H9 (cell line): ENCODE measurements around the gene F13A1. TPM values are rescaled to one million over a fixed set of nuclear protein-coding genes. Genes with fewer than 3 reads are reported as not detected.

Experiments used
- DNase-seq: peaks from one replicate; pipeline ENCODE4 v3.0.0-alpha.2; 2017
- H2AFZ ChIP-seq: one replicate; pipeline ENCODE4 v1.6.1; 2013; ENCODE audit warnings: mild to moderate bottlenecking, low read length, control low read depth, moderate library complexity
- H2AK5ac ChIP-seq: 2 replicates; pipeline ENCODE4 v1.6.1; 2013; ENCODE audit warnings: low read length, control low read depth, mixed read lengths; ENCODE audit not compliant: insufficient read length
- H2BK120ac ChIP-seq: one replicate; pipeline ENCODE4 v1.6.1; 2013; ENCODE audit warnings: low read depth, mild to moderate bottlenecking, low read length, control low read depth, inconsistent platforms; ENCODE audit not compliant: poor library complexity, severe bottlenecking
- H2BK12ac ChIP-seq: 2 replicates; pipeline ENCODE4 v1.6.1; 2013; ENCODE audit warnings: low read length, control low read depth, mixed read lengths, low read depth; ENCODE audit not compliant: insufficient read length
- H2BK15ac ChIP-seq: 2 replicates; pipeline ENCODE4 v1.6.1; 2013; ENCODE audit warnings: low read depth, low read length, control low read depth
- H2BK20ac ChIP-seq: one replicate; pipeline ENCODE4 v1.6.1; 2013; ENCODE audit warnings: low read depth, mild to moderate bottlenecking, low read length, control low read depth, inconsistent platforms; ENCODE audit not compliant: poor library complexity, severe bottlenecking
- H2BK5ac ChIP-seq: 2 replicates; pipeline ENCODE4 v1.6.1; 2013; ENCODE audit warnings: low read length, control low read depth, mixed read lengths; ENCODE audit not compliant: insufficient read length
- H3K14ac ChIP-seq: 2 replicates; pipeline ENCODE4 v1.6.1; 2013; ENCODE audit warnings: low read length, control low read depth; ENCODE audit not compliant: insufficient read depth
- H3K18ac ChIP-seq: 2 replicates; pipeline ENCODE4 v1.6.1; 2013; ENCODE audit warnings: low read depth, mild to moderate bottlenecking, mixed read lengths, low read length, control low read depth; ENCODE audit not compliant: insufficient read length
- H3K23ac ChIP-seq: 2 replicates; pipeline ENCODE4 v1.6.1; 2013; ENCODE audit warnings: low read length, control low read depth, mixed read lengths, low read depth; ENCODE audit not compliant: insufficient read length
- H3K23me2 ChIP-seq: 2 replicates; pipeline ENCODE4 v1.6.1; 2013; ENCODE audit warnings: low read depth, mild to moderate bottlenecking, mixed read lengths, low read length, control low read depth; ENCODE audit not compliant: insufficient read length, poor library complexity, severe bottlenecking
- H3K27ac ChIP-seq: 2 replicates; pipeline ENCODE4 v1.5.1; 2013; ENCODE audit warnings: low read length, control low read depth, mixed read lengths, low read depth; ENCODE audit not compliant: insufficient read length
- H3K27me3 ChIP-seq: 2 replicates; pipeline ENCODE4 v1.6.1; 2013; ENCODE audit warnings: low read length, control low read depth, inconsistent platforms; ENCODE audit not compliant: insufficient read depth
- H3K4ac ChIP-seq: 2 replicates; pipeline ENCODE4 v1.6.1; 2013; ENCODE audit warnings: low read depth, mild to moderate bottlenecking, control low read depth, inconsistent platforms, low read length, moderate library complexity
- H3K4me1 ChIP-seq: 2 replicates; pipeline ENCODE4 v1.6.1; 2013; ENCODE audit warnings: low read length, control low read depth, inconsistent platforms; ENCODE audit not compliant: insufficient read depth
- H3K4me2 ChIP-seq: 2 replicates; pipeline ENCODE4 v1.6.1; 2013; ENCODE audit warnings: low read length, control low read depth, mixed read lengths; ENCODE audit not compliant: insufficient read length, insufficient read depth
- H3K56ac ChIP-seq: 2 replicates; pipeline ENCODE4 v1.6.1; 2013; ENCODE audit warnings: low read depth, mild to moderate bottlenecking, mixed read lengths, low read length, control low read depth; ENCODE audit not compliant: insufficient read length
- H3K79me1 ChIP-seq: 2 replicates; pipeline ENCODE4 v1.6.1; 2013; ENCODE audit warnings: low read depth, mild to moderate bottlenecking, moderate library complexity, low read length, control low read depth, inconsistent platforms; ENCODE audit not compliant: insufficient read depth, poor library complexity, severe bottlenecking
- H3K79me2 ChIP-seq: 2 replicates; pipeline ENCODE4 v1.6.1; 2013; ENCODE audit warnings: low read length, control low read depth, inconsistent platforms; ENCODE audit not compliant: insufficient read depth
- H3K9ac ChIP-seq: 2 replicates; pipeline ENCODE4 v1.6.1; 2013; ENCODE audit warnings: low read length, control low read depth, mixed read lengths; ENCODE audit not compliant: insufficient read length; ENCODE audit errors: extremely low read depth
- H3K9me3 ChIP-seq: one replicate; pipeline ENCODE4 v1.6.1; 2013; ENCODE audit warnings: low read depth, low read length, inconsistent platforms; ENCODE audit not compliant: control insufficient read depth
- H3T11ph ChIP-seq: one replicate; pipeline ENCODE4 v1.6.1; 2013; ENCODE audit warnings: mild to moderate bottlenecking, low read length, control low read depth, inconsistent platforms
- H4K20me1 ChIP-seq: one replicate; pipeline ENCODE4 v1.6.1; 2013; ENCODE audit not compliant: control insufficient read depth, insufficient read length, insufficient read depth
- H4K5ac ChIP-seq: 2 replicates; pipeline ENCODE4 v1.6.1; 2013; ENCODE audit warnings: low read depth, mild to moderate bottlenecking, mixed read lengths, low read length, control low read depth; ENCODE audit not compliant: insufficient read length
- H4K8ac ChIP-seq: replicated peaks from 2 replicates; pipeline ENCODE4 v1.6.1; 2013; ENCODE audit warnings: low read length, control low read depth, mixed read lengths, low read depth; ENCODE audit not compliant: insufficient read length
- H4K91ac ChIP-seq: 2 replicates; pipeline ENCODE4 v1.6.1; 2013; ENCODE audit warnings: low read depth, mild to moderate bottlenecking, moderate library complexity, mixed read lengths, low read length, control low read depth; ENCODE audit not compliant: insufficient read length
- H3K27ac Mint-ChIP-seq, 3 experiments: 2 replicates in 2 of 3; 3 replicates in 1 of 3; pipeline ENCODE4 v1.8.0; 2020 to 2021; ENCODE audit warnings: mixed read lengths in 3 of 3, mild to moderate bottlenecking in 1 of 3, moderate library complexity in 1 of 3
- H3K27me3 Mint-ChIP-seq: 2 replicates; pipeline ENCODE4 v1.8.0; 2021; ENCODE audit warnings: low read depth, mild to moderate bottlenecking, moderate library complexity, mixed read lengths
- H3K36me3 Mint-ChIP-seq, 3 experiments: 2 replicates in 2 of 3; 3 replicates in 1 of 3; pipeline ENCODE4 v1.8.0; 2020 to 2021; ENCODE audit warnings: low read depth in 3 of 3, mixed read lengths in 3 of 3; ENCODE audit not compliant: insufficient read depth in 1 of 3
- H3K4me1 Mint-ChIP-seq, 2 experiments: 2 replicates each; pipeline ENCODE4 v1.8.0; 2020; ENCODE audit warnings: mixed read lengths in 2 of 2
- H3K4me3 Mint-ChIP-seq, 2 experiments: 2 replicates in 1 of 2; 3 replicates in 1 of 2; pipeline ENCODE4 v1.8.0; 2020 to 2021; ENCODE audit warnings: mild to moderate bottlenecking in 2 of 2, mixed read lengths in 2 of 2, moderate library complexity in 1 of 2
- H3K9me3 Mint-ChIP-seq, 2 experiments: 2 replicates in 1 of 2; 3 replicates in 1 of 2; pipeline ENCODE4 v1.8.0; 2020; ENCODE audit warnings: mild to moderate bottlenecking in 2 of 2, mixed read lengths in 2 of 2, moderate library complexity in 1 of 2
- WGBS: extraction: QIAGEN DNeasy Blood & Tissue Kit; methylation state at CpG from one replicate; pipeline ENCODE4 v1.1.7; 2013; ENCODE audit warnings: missing lambda C conversion rate, low lambda C conversion rate, mixed read lengths; ENCODE audit not compliant: insufficient read length; ENCODE audit errors: extremely low coverage; 5-methylcytosine and 5-hydroxymethylcytosine counted together
- total RNA-seq: library from RNA; stranded (reverse); gene quantifications from 2 replicates; pipeline ENCODE4 v1.2.1, GENCODE V29; 2021
- TF ChIP-seq, protein P1 (sequence below): fragments of 200-600 bp; sonication (generic); conservative IDR thresholded peaks from 3 replicates; pipeline ENCODE4 v1.8.0; 2021; ENCODE audit warnings: antibody characterized with exemption, mild to moderate bottlenecking

Gene F13A1
- total RNA-seq, 1 experiment from 2014 or later = 0.15 TPM

DNA sequence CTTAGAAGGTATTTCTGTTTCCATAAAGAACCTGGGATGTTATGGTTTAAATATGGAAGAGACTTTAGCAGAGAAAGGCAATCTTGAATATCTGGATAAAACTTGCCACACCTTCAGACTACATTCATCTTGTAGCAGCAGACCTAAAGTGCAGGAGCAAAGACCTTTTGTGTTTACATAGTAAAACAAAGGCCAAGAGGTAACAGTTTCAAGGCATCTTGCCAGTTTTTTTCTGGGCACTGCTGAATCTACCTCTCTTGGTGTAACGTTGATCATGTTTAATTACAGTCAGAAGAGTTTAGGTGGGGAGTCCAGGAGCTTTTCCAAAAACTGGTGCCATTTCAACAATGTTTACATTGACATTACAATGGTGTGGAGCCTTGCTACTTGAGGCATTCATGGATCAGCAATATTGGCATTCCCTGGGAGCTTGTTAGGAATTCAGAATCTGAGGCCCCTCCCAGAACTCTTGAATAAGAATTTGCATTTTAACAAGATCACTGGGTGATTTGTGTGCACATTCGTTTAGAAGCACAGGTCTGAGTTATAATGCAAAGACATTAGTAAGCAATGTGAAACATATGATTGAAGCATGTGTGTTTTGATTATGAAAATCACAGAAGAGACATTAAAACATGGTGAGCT is 94.5 kb downstream of the F13A1 start:
- no peak overlapping the region for H2BK120ac ChIP-seq
- H2BK5ac ChIP-seq = no peak overlapping the region
- H3K4ac ChIP-seq = no peak overlapping the region
- H3K36me3 Mint-ChIP-seq = no peaks in the 10 kb centered on the region
- H3K23ac ChIP-seq = no peak overlapping the region
- no peak for DNase-seq
- H3K27ac Mint-ChIP-seq = no peak overlapping the region
- no peaks in the 10 kb centered on the region for H3K23me2 ChIP-seq
- H3T11ph ChIP-seq = no peak overlapping the region
- H2BK20ac ChIP-seq = no peak overlapping the region
- H3K18ac ChIP-seq = no peak overlapping the region
- TF ChIP-seq, protein P1, sequence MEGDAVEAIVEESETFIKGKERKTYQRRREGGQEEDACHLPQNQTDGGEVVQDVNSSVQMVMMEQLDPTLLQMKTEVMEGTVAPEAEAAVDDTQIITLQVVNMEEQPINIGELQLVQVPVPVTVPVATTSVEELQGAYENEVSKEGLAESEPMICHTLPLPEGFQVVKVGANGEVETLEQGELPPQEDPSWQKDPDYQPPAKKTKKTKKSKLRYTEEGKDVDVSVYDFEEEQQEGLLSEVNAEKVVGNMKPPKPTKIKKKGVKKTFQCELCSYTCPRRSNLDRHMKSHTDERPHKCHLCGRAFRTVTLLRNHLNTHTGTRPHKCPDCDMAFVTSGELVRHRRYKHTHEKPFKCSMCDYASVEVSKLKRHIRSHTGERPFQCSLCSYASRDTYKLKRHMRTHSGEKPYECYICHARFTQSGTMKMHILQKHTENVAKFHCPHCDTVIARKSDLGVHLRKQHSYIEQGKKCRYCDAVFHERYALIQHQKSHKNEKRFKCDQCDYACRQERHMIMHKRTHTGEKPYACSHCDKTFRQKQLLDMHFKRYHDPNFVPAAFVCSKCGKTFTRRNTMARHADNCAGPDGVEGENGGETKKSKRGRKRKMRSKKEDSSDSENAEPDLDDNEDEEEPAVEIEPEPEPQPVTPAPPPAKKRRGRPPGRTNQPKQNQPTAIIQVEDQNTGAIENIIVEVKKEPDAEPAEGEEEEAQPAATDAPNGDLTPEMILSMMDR = no peak
- no CpG with 5 or more reads among the region's 2 CpGs for WGBS
- H3K9ac ChIP-seq = no peak overlapping the region
- no peak overlapping the region for H3K4me2 ChIP-seq
- H3K4me1 Mint-ChIP-seq = peaks cover 14 to 24% of the 10 kb centered on the region in 2 experiments
- no peaks in the 10 kb centered on the region for H3K27me3 ChIP-seq
- no peak overlapping the region for H3K56ac ChIP-seq
- no peak overlapping the region for H4K5ac ChIP-seq
- H3K9me3 Mint-ChIP-seq = peaks cover 0 to 2% of the 10 kb centered on the region in 2 experiments; a peak in 2 of 5 replicates
- no peak overlapping the region for H2BK12ac ChIP-seq
- H3K4me3 Mint-ChIP-seq = no peak overlapping the region
- H3K4me1 ChIP-seq = peaks cover 2% of the 10 kb centered on the region; the same call in 1 of the 2 replicates
- no peaks in the 10 kb centered on the region for H3K79me1 ChIP-seq
- H4K91ac ChIP-seq = no peak overlapping the region
- no peaks in the 10 kb centered on the region for H4K20me1 ChIP-seq
- no peak overlapping the region for H2AK5ac ChIP-seq
- H3K27me3 Mint-ChIP-seq = no peaks in the 10 kb centered on the region; the same call in 1 of the 2 replicates
- no peak overlapping the region for H2AFZ ChIP-seq
- no peak overlapping the region for H4K8ac ChIP-seq
- no peak overlapping the region for H2BK15ac ChIP-seq
- H3K14ac ChIP-seq = no peak overlapping the region
- H3K79me2 ChIP-seq = no peaks in the 10 kb centered on the region
- H3K27ac ChIP-seq = no peak overlapping the region
- H3K9me3 ChIP-seq = no peaks in the 10 kb centered on the region
